IMR-90 (cell line): Measurements from ENCODE around the gene CDKN2B-AS1. TPM values are rescaled to one million over a fixed set of nuclear protein-coding genes. Genes with fewer than 3 reads are reported as not detected.

ENCODE experiments used
- ATAC-seq: fragments of 200-7000 bp; cut with Tn5 transposase; 2 replicates; pipeline ENCODE4 v1.9.1; 2020; ENCODE audit warnings: low read depth, mild to moderate bottlenecking, moderate library complexity
- BruUV-seq: library from RNA; stranded (reverse); fragments of 400-500 nt; replicated peaks from 2 replicates; lab custom pipeline; 2021; lab: Mats Ljungman, UMichigan
- CTCF ChIA-PET: fragments of 300-600 bp; formaldehyde crosslinking; extraction: SDS; loops from one replicate; lab custom pipeline; 2021; ENCODE audit warnings: antibody characterized with exemption; lab: Yijun Ruan, JAX
- POLR2A ChIA-PET: fragments of 300-600 bp; sonication (Branson Sonifier 250); formaldehyde crosslinking; loops from one replicate; lab custom pipeline; 2022; ENCODE audit warnings: antibody characterized with exemption; ENCODE audit not compliant: unreplicated experiment; lab: Charles Lee
- DNase-seq: peaks from one replicate; pipeline ENCODE4 v3.0.0; 2013
- H2AFZ ChIP-seq: replicated peaks from 2 replicates; pipeline ENCODE3; 2013; ENCODE audit warnings: low read length, mild to moderate bottlenecking; ENCODE audit not compliant: poor library complexity
- H2AK5ac ChIP-seq: 2 replicates; pipeline ENCODE4 v1.6.1; 2013; ENCODE audit warnings: low read depth, low read length, inconsistent platforms
- H2AK9ac ChIP-seq: replicated peaks from 2 replicates; pipeline ENCODE3; 2013; ENCODE audit warnings: mild to moderate bottlenecking, low read depth, low read length, moderate library complexity; ENCODE audit not compliant: poor library complexity
- H2BK120ac ChIP-seq: 2 replicates; pipeline ENCODE4 v1.6.1; 2013; ENCODE audit warnings: low read depth, low read length, inconsistent platforms
- H2BK15ac ChIP-seq: 3 replicates; pipeline ENCODE4 v1.6.1; 2013; ENCODE audit warnings: low read depth, low read length, inconsistent platforms
- H2BK20ac ChIP-seq: 2 replicates; pipeline ENCODE4 v1.6.1; 2013; ENCODE audit warnings: low read depth, mild to moderate bottlenecking, inconsistent platforms, low read length, moderate library complexity
- H2BK5ac ChIP-seq: 2 replicates; pipeline ENCODE4 v1.6.1; 2013; ENCODE audit warnings: mild to moderate bottlenecking, low read depth, low read length, inconsistent platforms; ENCODE audit not compliant: poor library complexity, severe bottlenecking
- H3K14ac ChIP-seq: replicated peaks from 2 replicates; pipeline ENCODE4 v1.6.1; 2013; ENCODE audit warnings: low read depth, low read length, inconsistent platforms
- H3K18ac ChIP-seq: 2 replicates; pipeline ENCODE4 v1.6.1; 2013; ENCODE audit warnings: low read depth, low read length, control low read depth
- H3K23ac ChIP-seq: 2 replicates; pipeline ENCODE4 v1.6.1; 2013; ENCODE audit warnings: low read depth, low read length, inconsistent platforms
- H3K27ac ChIP-seq: 2 replicates; pipeline ENCODE4 v1.5.1; 2013; ENCODE audit warnings: mild to moderate bottlenecking, control low read depth, low read length; ENCODE audit not compliant: insufficient read depth
- H3K27me3 ChIP-seq: 2 replicates; pipeline ENCODE4 v1.6.1; 2013; ENCODE audit warnings: low read length; ENCODE audit not compliant: control insufficient read depth, insufficient read depth
- H3K36me3 ChIP-seq: 2 replicates; pipeline ENCODE4 v1.6.1; 2013; ENCODE audit warnings: low read length, mixed read lengths; ENCODE audit not compliant: control insufficient read depth, insufficient read depth
- H3K4ac ChIP-seq: 2 replicates; pipeline ENCODE4 v1.6.1; 2013; ENCODE audit warnings: low read depth, low read length, inconsistent platforms
- H3K4me1 ChIP-seq: 2 replicates; pipeline ENCODE4 v1.6.1; 2013; ENCODE audit warnings: low read length, mixed read lengths; ENCODE audit not compliant: control insufficient read depth, insufficient read depth
- H3K4me2 ChIP-seq: 2 replicates; pipeline ENCODE4 v1.6.1; 2013; ENCODE audit warnings: low read depth, mild to moderate bottlenecking, control low read depth, low read length, moderate library complexity
- H3K4me3 ChIP-seq: 2 replicates; pipeline ENCODE4 v1.5.1; 2013; ENCODE audit warnings: low read depth, mild to moderate bottlenecking, control low read depth, low read length, moderate library complexity; ENCODE audit not compliant: insufficient read depth
- H3K56ac ChIP-seq: 2 replicates; pipeline ENCODE4 v1.6.1; 2013; ENCODE audit warnings: low read length, inconsistent platforms; ENCODE audit not compliant: insufficient read depth; ENCODE audit errors: extremely low read depth
- H3K79me1 ChIP-seq, 2 experiments: 2 replicates each; pipeline ENCODE4 v1.6.1; 2013; ENCODE audit warnings: low read length in 2 of 2, inconsistent platforms in 1 of 2, low read depth in 1 of 2
- H3K9ac ChIP-seq: 2 replicates; pipeline ENCODE4 v1.6.1; 2013; ENCODE audit warnings: low read depth, low read length, control low read depth
- H3K9me1 ChIP-seq: 2 replicates; pipeline ENCODE4 v1.6.1; 2013; ENCODE audit warnings: low read length, inconsistent platforms; ENCODE audit not compliant: insufficient read depth
- H3K9me3 ChIP-seq: 2 replicates; pipeline ENCODE4 v1.6.1; 2013; ENCODE audit warnings: low read length; ENCODE audit not compliant: control insufficient read depth, insufficient read depth
- H4K20me1 ChIP-seq: 2 replicates; pipeline ENCODE4 v1.6.1; 2013; ENCODE audit warnings: low read length, inconsistent platforms; ENCODE audit not compliant: insufficient read depth
- H4K5ac ChIP-seq: 2 replicates; pipeline ENCODE4 v1.6.1; 2013; ENCODE audit warnings: mild to moderate bottlenecking, low read depth, low read length, control low read depth
- H4K8ac ChIP-seq, 2 experiments: 2 replicates each; pipeline ENCODE4 v1.6.1; 2013; ENCODE audit warnings: low read depth in 2 of 2, low read length in 2 of 2, control low read depth in 1 of 2, inconsistent platforms in 1 of 2
- H4K91ac ChIP-seq: 2 replicates; pipeline ENCODE4 v1.6.1; 2013; ENCODE audit warnings: low read depth, low read length, inconsistent platforms; ENCODE audit not compliant: insufficient read depth
- MAFK ChIP-seq: IDR thresholded peaks from 2 replicates; pipeline ENCODE4 v1.6.1; 2012; ENCODE audit warnings: low read depth, low read length, improper control_type of control experiment
- RCOR1 ChIP-seq: IDR thresholded peaks from 2 replicates; pipeline ENCODE4 v1.6.1; 2012; ENCODE audit warnings: mild to moderate bottlenecking, low read length, improper control_type of control experiment; ENCODE audit not compliant: insufficient replicate concordance
- SMC3 ChIP-seq: fragments of 150-350 bp; IDR thresholded peaks from 2 replicates; pipeline ENCODE4 v1.6.1; 2016; ENCODE audit warnings: low read depth, mild to moderate bottlenecking, antibody characterized with exemption, low read length, moderate library complexity
- WGBS, 2 experiments: methylation state at CpG; one replicate each; pipeline versions ENCODE4 v1.1.5 to v1.1.7; 2013; ENCODE audit warnings: missing lambda C conversion rate in 2 of 2; ENCODE audit not compliant: insufficient read length in 1 of 2; ENCODE audit errors: extremely low coverage in 2 of 2; 5-methylcytosine and 5-hydroxymethylcytosine counted together
- dilution Hi-C: fragments of 300-500 bp; cut with HindIII; formaldehyde crosslinking; loops from one replicate; pipeline ENCODE4 v1.14.3; 2018; ENCODE audit warnings: low sequenced_read_pairs; ENCODE audit not compliant: unreplicated experiment
- in situ Hi-C: fragments of 300-500 bp; cut with MboI; formaldehyde crosslinking; loops from 3 replicates; pipeline ENCODE4 v1.14.3; 2019; ENCODE audit warnings: low sequenced_read_pairs, inconsistent platforms, mixed read lengths
- intact Hi-C: fragments of 100-400 bp; cut with micrococcal nuclease; formaldehyde crosslinking; loops from 2 replicates; pipeline ENCODE4 v1.10.0; 2022
- polyA plus RNA-seq, 3 experiments: library from polyadenylated mRNA; depleted of rRNA; stranded (reverse); fragments of >200 nt; gene quantifications; 2 replicates each; pipeline ENCODE4 v1.2.3, GENCODE V29; 2012; ENCODE audit warnings: low replicate concordance in 1 of 3
- total RNA-seq: library from RNA; depleted of rRNA; stranded (reverse); fragments of >200 nt; gene quantifications from 2 replicates; pipeline ENCODE4 v1.2.3, GENCODE V29; 2012
- TF ChIP-seq, protein P1 (sequence below): fragments of 150-350 bp; IDR thresholded peaks from 2 replicates; pipeline ENCODE4 v1.6.1; 2017; ENCODE audit warnings: mild to moderate bottlenecking, antibody characterized with exemption, low read length, low read depth

The CDKN2B-AS1 gene
- total and polyA plus RNA-seq, 2 of the 4 experiments (the other 2 are of a cell fraction), result 1.0 to 1.1 TPM

DNA sequence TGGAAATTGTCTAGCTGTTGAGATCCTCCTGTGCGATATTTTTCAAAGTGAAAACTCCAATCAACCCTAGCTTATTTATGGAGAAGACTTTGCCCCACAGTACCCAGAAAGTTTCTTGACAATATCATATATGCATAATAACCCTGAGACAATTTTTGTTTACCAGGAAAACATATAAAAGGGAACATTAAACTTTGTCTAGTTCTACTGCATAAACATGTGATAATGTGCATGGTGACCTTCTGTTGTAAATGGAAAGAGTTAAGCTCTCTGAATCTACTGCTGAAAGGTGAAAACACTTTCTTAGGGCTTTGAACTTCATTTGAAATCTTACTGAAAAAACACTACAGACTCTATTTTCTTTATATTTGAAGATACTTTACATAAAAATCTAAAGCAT lies 46.8 kb downstream of the CDKN2B-AS1 start:
- TF ChIP-seq, protein P1, sequence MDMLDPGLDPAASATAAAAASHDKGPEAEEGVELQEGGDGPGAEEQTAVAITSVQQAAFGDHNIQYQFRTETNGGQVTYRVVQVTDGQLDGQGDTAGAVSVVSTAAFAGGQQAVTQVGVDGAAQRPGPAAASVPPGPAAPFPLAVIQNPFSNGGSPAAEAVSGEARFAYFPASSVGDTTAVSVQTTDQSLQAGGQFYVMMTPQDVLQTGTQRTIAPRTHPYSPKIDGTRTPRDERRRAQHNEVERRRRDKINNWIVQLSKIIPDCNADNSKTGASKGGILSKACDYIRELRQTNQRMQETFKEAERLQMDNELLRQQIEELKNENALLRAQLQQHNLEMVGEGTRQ, result no peak
- no peak for TF ChIP-seq MAFK
- TF ChIP-seq RCOR1, result no peak
- no peak for TF ChIP-seq SMC3
- no CpG with 5 or more reads among the region's 1 CpG for WGBS, 2 experiments
- H4K91ac ChIP-seq, result no peak overlapping the region

More for the DNA sequence above, 46.8 kb downstream of the CDKN2B-AS1 start:
- ATAC-seq, result no peak
- H2AK9ac ChIP-seq, result no peak overlapping the region
- peaks cover 4% of the 10 kb centered on the region for H3K4me1 ChIP-seq
- H4K8ac ChIP-seq, result no peak overlapping the region
- no peak overlapping the region for H3K56ac ChIP-seq
- in situ Hi-C loops (no loop called here), dilution Hi-C loops (no loop called here), intact Hi-C loops (no loop called here)
- no peaks in the 10 kb centered on the region for H3K27me3 ChIP-seq
- no peaks in the 10 kb centered on the region for H3K79me1 ChIP-seq
- no peak overlapping the region for H3K4me3 ChIP-seq
- H2BK5ac ChIP-seq, result no peak overlapping the region
- H2AFZ ChIP-seq, result no peak overlapping the region
- H2BK120ac ChIP-seq, result no peak overlapping the region
- H2AK5ac ChIP-seq, result no peak overlapping the region
- H2BK15ac ChIP-seq, result no peak overlapping the region
- DNase-seq, result no peak
- no peak overlapping the region for H2BK20ac ChIP-seq
- ChIA-PET POLR2A (no interaction called here), CTCF (interaction anchor here (0.8 to 6.4 kb wide), 3 partner anchors 18 to 202 kb away, joined by 3 to 34 read pairs (median 4); partner anchors contain the start of gene CDKN2B)
- no peak overlapping the region for H3K18ac ChIP-seq
- no peak overlapping the region for H3K4ac ChIP-seq
- H3K14ac ChIP-seq, result no peak overlapping the region
- H3K4me2 ChIP-seq, result no peak overlapping the region
- H3K9me1 ChIP-seq, result peaks cover 3% of the 10 kb centered on the region
- H3K36me3 ChIP-seq, result peaks cover 1% of the 10 kb centered on the region; the same call in 1 of the 2 replicates
- H3K9ac ChIP-seq, result no peak overlapping the region
- BruUV-seq, result no TSS peak
- H3K23ac ChIP-seq, result no peak overlapping the region
- H4K5ac ChIP-seq, result no peak overlapping the region
- H3K9me3 ChIP-seq, result no peaks in the 10 kb centered on the region
- no peak overlapping the region for H3K27ac ChIP-seq
- no peaks in the 10 kb centered on the region for H4K20me1 ChIP-seq
